SK-N-SH (cell line): Measurements from ENCODE around the gene MTCH2.

Experiments used
- CTCF ChIP-seq: fragments of 200-600 bp; sonication (generic); IDR thresholded peaks from 2 replicates; pipeline ENCODE4 v1.6.1; 2017; ENCODE audit warnings: antibody characterized with exemption, mild to moderate bottlenecking, moderate library complexity
- EP300 ChIP-seq, 2 experiments: IDR thresholded peaks; 2 replicates each; pipeline versions ENCODE4 v1.4.0 to v1.6.1; 2012; ENCODE audit warnings: borderline replicate concordance in 1 of 2, low read depth in 1 of 2, low read length in 1 of 2
- EZH2phosphoT487 ChIP-seq: fragments of 200-600 bp; sonication (generic); IDR thresholded peaks from 2 replicates; pipeline ENCODE4 v1.6.1; 2017; ENCODE audit warnings: low read depth, mixed run types, mild to moderate bottlenecking, antibody characterized with exemption, moderate library complexity, borderline replicate concordance
- FOXM1 ChIP-seq: IDR thresholded peaks from 2 replicates; pipeline ENCODE4 v1.4.0; 2012; ENCODE audit warnings: low read depth, mild to moderate bottlenecking
- GABPA ChIP-seq: IDR thresholded peaks from 2 replicates; pipeline ENCODE4 v1.4.0; 2012; ENCODE audit warnings: low read depth, mild to moderate bottlenecking
- MAX ChIP-seq: IDR thresholded peaks from 2 replicates; pipeline ENCODE4 v1.4.0; 2012; ENCODE audit warnings: low read depth
- NRF1 ChIP-seq: IDR thresholded peaks from 2 replicates; pipeline ENCODE4 v1.6.1; 2012; ENCODE audit warnings: low read depth, mild to moderate bottlenecking, low read length
- RAD21 ChIP-seq: IDR thresholded peaks from 2 replicates; pipeline ENCODE4 v1.6.1; 2012; ENCODE audit warnings: mild to moderate bottlenecking, low read length
- RCOR1 ChIP-seq: fragments of 150-350 bp; IDR thresholded peaks from 2 replicates; pipeline ENCODE4 v1.6.1; 2017; ENCODE audit warnings: antibody characterized with exemption, low read length
- TCF12 ChIP-seq: IDR thresholded peaks from 2 replicates; pipeline ENCODE4 v1.4.0; 2012

- no peak for TF ChIP-seq EZH2phosphoT487
- no peak for TF ChIP-seq CTCF
- no peak for TF ChIP-seq MAX
- no peak for TF ChIP-seq RCOR1
- TF ChIP-seq RAD21: no peak
- no peak for TF ChIP-seq TCF12
- no peak for TF ChIP-seq EP300 (IDR thresholded peaks at IDR 0.05; ENCODE audit: borderline replicate concordance in 1 of 2, low read depth in 1 of 2, low read length in 1 of 2)
- TF ChIP-seq NRF1: no peak
- no peak for TF ChIP-seq FOXM1
- TF ChIP-seq GABPA: no peak
These were observed 6.9 kb upstream of the MTCH2 start for GRCh38 chr11:47649276-47649675.
